Psoas muscle (tissue), 8 donors: ENCODE measurements around the gene KRTAP10-9. TPM values are rescaled to one million over a fixed set of nuclear protein-coding genes. Genes with fewer than 3 reads are reported as not detected.

ENCODE experiments used
- ATAC-seq, 4 donors: fragments of 200-7000 bp; cut with Tn5 transposase; one replicate each; pipeline ENCODE4 v1.9.1; 2020; ENCODE audit warnings: moderate library complexity in 3 of 4, mild to moderate bottlenecking in 2 of 4
- DNase-seq, 2 donors: peaks; one replicate each; pipeline ENCODE4 v3.0.0-alpha.2; 2020
- H3K27ac ChIP-seq: fragments of 200-600 bp; one replicate; pipeline ENCODE4 v1.8.0; 2022
- H3K27me3 ChIP-seq, 3 donors: fragments of 200-600 bp in 1 of 3; one replicate each; pipeline versions ENCODE4 v1.6.1 to v1.8.0; 2013 to 2022; ENCODE audit warnings: low read length in 2 of 3, mild to moderate bottlenecking in 2 of 3, moderate library complexity in 1 of 3; ENCODE audit not compliant: insufficient read depth in 3 of 3
- H3K36me3 ChIP-seq, 2 donors: fragments of 200-600 bp in 1 of 2; one replicate each; pipeline versions ENCODE4 v1.6.1 to v1.8.0; 2013 to 2022; ENCODE audit warnings: low read depth in 1 of 2, mild to moderate bottlenecking in 1 of 2, moderate library complexity in 1 of 2; ENCODE audit not compliant: insufficient read depth in 1 of 2
- H3K4me1 ChIP-seq: fragments of 200-600 bp; one replicate; pipeline ENCODE4 v1.8.0; 2022
- H3K4me3 ChIP-seq: fragments of 200-600 bp; one replicate; pipeline ENCODE4 v1.8.0; 2022; ENCODE audit warnings: mild to moderate bottlenecking
- H3K9me3 ChIP-seq: fragments of 200-600 bp; one replicate; pipeline ENCODE4 v1.8.0; 2022
- CTCF ChIP-seq: fragments of 200-600 bp; IDR thresholded peaks from one replicate; pipeline ENCODE4 v1.8.0; 2022; ENCODE audit warnings: antibody characterized with exemption
- WGBS, 3 donors: extraction: QIAGEN DNeasy Blood & Tissue Kit; methylation state at CpG; one replicate each; pipeline versions ENCODE4 v1.1.6 to v1.1.7; 2013; 5-methylcytosine and 5-hydroxymethylcytosine counted together
- intact Hi-C, 2 donors: fragments of 100-400 bp; cut with DNase I; formaldehyde crosslinking; loops; one replicate each; pipeline versions ENCODE4 v1.11.0 to v1.14.2; 2022
- polyA plus RNA-seq, 3 donors: library from polyadenylated mRNA; stranded (reverse); fragments of 200-250 nt; gene quantifications; one replicate each; pipeline ENCODE4 v1.2.3, GENCODE V29; 2013
- total RNA-seq, 4 donors: library from RNA; stranded (reverse); fragmentation: NEBNext Ultra II Directional in 2 of 4; extraction: Animal tissue kit (Norgen Biotek cat#: 25700) in 2 of 4; gene quantifications; one replicate each; pipeline versions ENCODE4 v1.2.1 to v1.2.4, GENCODE V29; 2021 to 2023
- donor health status: healthy with polysubstance abuse.
- donor health status: DM: no; HTN: no; CAD: no; lungs with moderate emphysema.
- donor health status: Bipolar disorder and iron deficiency.
- donor health status: healthy.
- donor health status: DM: yes; HTN: yes; CAD: no.
- donor health status: DM: no; HTN: no; CAD: no.
- donor health status: DM: no; HTN: no; CAD: no.
- donor health status: DM: yes; HTN: yes; CAD: no.

Gene KRTAP10-9
- total and polyA plus RNA-seq, 7 donors = not detected

- WGBS, 3 donors = 37 to 54% (median 39%) methylated on average over 13 of the region's 13 CpGs
- no peak for TF ChIP-seq CTCF
These were observed 14.1 kb upstream of the KRTAP10-9 start for GRCh38 chr21:44612669-44613229.

GRCh38 chr21:44613386-44614155 lies 13.3 kb upstream of the KRTAP10-9 start:
- peaks cover 0 to 39% (median 13%) of the 10 kb centered on the region in 3 donors for H3K27me3 ChIP-seq
- intact Hi-C loops = no loop called here
- no peak overlapping the region for H3K27ac ChIP-seq
- DNase-seq = no peak
- TF ChIP-seq CTCF = no peak
- peaks cover 6% of the 10 kb centered on the region for H3K9me3 ChIP-seq
- no peaks in the 10 kb centered on the region for H3K4me1 ChIP-seq
- no peak overlapping the region for H3K4me3 ChIP-seq
- no peak for ATAC-seq
- H3K36me3 ChIP-seq = no peaks in the 10 kb centered on the region
- WGBS, 3 donors = 83 to 87% (median 85%) methylated on average over 25 to 26 of the region's 26 CpGs

More at GRCh38 chr21:44612669-44613229, 14.1 kb upstream of the KRTAP10-9 start:
- no peaks in the 10 kb centered on the region for H3K4me1 ChIP-seq
- intact Hi-C loops = no loop called here
- H3K36me3 ChIP-seq = no peaks in the 10 kb centered on the region
- H3K27ac ChIP-seq = no peak overlapping the region
- H3K27me3 ChIP-seq = peaks cover 0 to 39% (median 13%) of the 10 kb centered on the region in 3 donors
- peaks cover 6% of the 10 kb centered on the region for H3K9me3 ChIP-seq
- no peak overlapping the region for H3K4me3 ChIP-seq
- ATAC-seq = no peak
- DNase-seq = no peak

- no peak overlapping the region for H3K4me3 ChIP-seq
- no peaks in the 10 kb centered on the region for H3K4me1 ChIP-seq
- no peak for DNase-seq
- no peak overlapping the region for H3K27ac ChIP-seq
- H3K36me3 ChIP-seq = no peaks in the 10 kb centered on the region
- intact Hi-C loops = no loop called here
- peaks cover 0 to 39% (median 13%) of the 10 kb centered on the region in 3 donors for H3K27me3 ChIP-seq
- WGBS, 3 donors = 69 to 74% (median 72%) methylated on average over 17 to 20 of the region's 20 CpGs
- TF ChIP-seq CTCF = no peak
- ATAC-seq = no peak
- H3K9me3 ChIP-seq = peaks cover 2% of the 10 kb centered on the region
These were observed 12.7 kb upstream of the KRTAP10-9 start for GRCh38 chr21:44614161-44614631.

- intact Hi-C loops = no loop called here
- Histone ChIP-seq H3K9me3 (no peaks in the 10 kb centered on the region), H3K27ac (no peak overlapping the region), H3K36me3 (no peaks in the 10 kb centered on the region), H3K4me3 (no peak overlapping the region), H3K4me1 (no peaks in the 10 kb centered on the region), H3K27me3 (peaks cover 0 to 39% (median 13%) of the 10 kb centered on the region in 3 donors)
- DNase-seq (no peak), ATAC-seq (no peak)
- no peak for TF ChIP-seq CTCF
- WGBS, 3 donors = 72 to 81% (median 80%) methylated on average over 28 of the region's 28 CpGs
These were observed 11.9 kb upstream of the KRTAP10-9 start for GRCh38 chr21:44614961-44615391.
